SK-N-SH treated with all-trans-retinoic acid at 6 μM for 48 hours (cell line): ENCODE data around the gene CRLF2.

Experiments used
- ATAC-seq: fragments of 200-7000 bp; cut with Tn5 transposase; 3 replicates; pipeline ENCODE4 v1.9.1; 2020; ENCODE audit warnings: mild to moderate bottlenecking, moderate library complexity
- ARNTL ChIP-seq: fragments of 450-650 bp; formaldehyde crosslinking; IDR thresholded peaks from 2 replicates; pipeline ENCODE4 v1.5.0; 2020; ENCODE audit warnings: low read depth, mild to moderate bottlenecking, moderate library complexity, borderline replicate concordance
- CREB5 ChIP-seq: fragments of 250-450 bp; sonication (Bioruptor Pico); IDR thresholded peaks from 2 replicates; pipeline ENCODE4 v1.5.1; 2020; ENCODE audit warnings: low read depth, mild to moderate bottlenecking, moderate library complexity
- CSDC2 ChIP-seq: fragments of 250-450 bp; sonication (Bioruptor Pico); IDR thresholded peaks from 2 replicates; pipeline ENCODE4 v1.5.0; 2020; ENCODE audit warnings: mild to moderate bottlenecking, moderate library complexity
- CSRNP3 ChIP-seq: fragments of 250-450 bp; sonication (Bioruptor Pico); IDR thresholded peaks from 2 replicates; pipeline ENCODE4 v1.5.1; 2021; ENCODE audit warnings: mild to moderate bottlenecking, moderate library complexity
- ESRRG ChIP-seq: fragments of 250-450 bp; sonication (Bioruptor Pico); IDR thresholded peaks from 2 replicates; pipeline ENCODE4 v1.6.1; 2021; ENCODE audit warnings: mild to moderate bottlenecking
- GLIS3 ChIP-seq: fragments of 250-450 bp; sonication (Bioruptor Pico); IDR thresholded peaks from 2 replicates; pipeline ENCODE4 v1.5.0; 2020; ENCODE audit warnings: mild to moderate bottlenecking, moderate library complexity
- ISL1 ChIP-seq: fragments of 250-450 bp; sonication (Bioruptor Pico); IDR thresholded peaks from 2 replicates; pipeline ENCODE4 v2.1.2; 2022; ENCODE audit warnings: mild to moderate bottlenecking, moderate library complexity
- OSR1 ChIP-seq: fragments of 250-450 bp; sonication (Bioruptor Pico); IDR thresholded peaks from 2 replicates; pipeline ENCODE4 v1.8.0; 2022; ENCODE audit warnings: moderate library complexity, mild to moderate bottlenecking, inconsistent platforms
- POU6F1 ChIP-seq: fragments of 250-450 bp; sonication (Bioruptor Pico); IDR thresholded peaks from 2 replicates; pipeline ENCODE4 v1.8.0; 2021; ENCODE audit warnings: low read depth, mild to moderate bottlenecking, moderate library complexity, borderline replicate concordance
- PPARA ChIP-seq: fragments of 250-450 bp; sonication (Bioruptor Pico); IDR thresholded peaks from 2 replicates; pipeline ENCODE4 v1.5.0; 2020; ENCODE audit warnings: mild to moderate bottlenecking, borderline replicate concordance
- RARB ChIP-seq: fragments of 250-450 bp; sonication (Bioruptor Pico); IDR thresholded peaks from 2 replicates; pipeline ENCODE4 v1.8.0; 2021; ENCODE audit warnings: mild to moderate bottlenecking, moderate library complexity
- SNAI2 ChIP-seq: fragments of 250-450 bp; sonication (Bioruptor Pico); IDR thresholded peaks from 2 replicates; pipeline ENCODE4 v1.5.0; 2020; ENCODE audit warnings: mild to moderate bottlenecking, moderate library complexity
- TCF4 ChIP-seq: fragments of 250-450 bp; sonication (Bioruptor Pico); IDR thresholded peaks from 2 replicates; pipeline ENCODE4 v1.8.0; 2021; ENCODE audit warnings: mild to moderate bottlenecking, moderate library complexity, borderline replicate concordance
- TOX ChIP-seq: fragments of 250-450 bp; sonication (Bioruptor Pico); IDR thresholded peaks from 2 replicates; pipeline ENCODE4 v1.8.0; 2021; ENCODE audit warnings: mild to moderate bottlenecking, moderate library complexity, borderline replicate concordance
- TSHZ2 ChIP-seq: fragments of 250-450 bp; sonication (Bioruptor Pico); IDR thresholded peaks from 2 replicates; pipeline ENCODE4 v1.5.0; 2020; ENCODE audit warnings: mild to moderate bottlenecking, moderate library complexity
- ZC3H10 ChIP-seq: fragments of 250-450 bp; sonication (Bioruptor Pico); IDR thresholded peaks from 2 replicates; pipeline ENCODE4 v1.5.1; 2021; ENCODE audit warnings: mild to moderate bottlenecking, moderate library complexity
- ZFP3 ChIP-seq: fragments of 250-450 bp; sonication (Bioruptor Pico); IDR thresholded peaks from 2 replicates; pipeline ENCODE4 v1.5.0; 2020; ENCODE audit warnings: mild to moderate bottlenecking, moderate library complexity
- ZFP30 ChIP-seq: fragments of 450-650 bp; formaldehyde crosslinking; IDR thresholded peaks from 2 replicates; pipeline ENCODE4 v1.5.0; 2022; ENCODE audit warnings: mild to moderate bottlenecking, moderate library complexity
- ZNF565 ChIP-seq: fragments of 450-650 bp; formaldehyde crosslinking; conservative IDR thresholded peaks from 2 replicates; pipeline ENCODE4 v1.5.0; 2020; ENCODE audit warnings: low read depth, mild to moderate bottlenecking, moderate library complexity
- ZNF70 ChIP-seq: fragments of 450-650 bp; formaldehyde crosslinking; IDR thresholded peaks from 2 replicates; pipeline ENCODE4 v1.5.0; 2020; ENCODE audit warnings: mild to moderate bottlenecking, moderate library complexity
- ZNF8 ChIP-seq: fragments of 450-650 bp; formaldehyde crosslinking; IDR thresholded peaks from 2 replicates; pipeline ENCODE4 v1.5.0; 2020; ENCODE audit warnings: mild to moderate bottlenecking, moderate library complexity

Gene CRLF2

GRCh38 chrX:1244164-1245076, 32.0 kb upstream of the CRLF2 start:
- TF ChIP-seq PPARA (no peak), OSR1 (CRISPR knock-in tag) (no peak), CSDC2 (CRISPR knock-in tag) (no peak), ESRRG (CRISPR knock-in tag) (no peak), ZNF565 (CRISPR knock-in tag) (no peak), ZC3H10 (CRISPR knock-in tag) (no peak), CREB5 (CRISPR knock-in tag) (no peak), ZFP3 (CRISPR knock-in tag) (no peak), ISL1 (no peak), ARNTL (CRISPR knock-in tag) (no peak), RARB (CRISPR knock-in tag) (no peak), TCF4 (CRISPR knock-in tag) (no peak), ZFP30 (CRISPR knock-in tag) (no peak), TOX (CRISPR knock-in tag) (no peak), POU6F1 (CRISPR knock-in tag) (no peak), ZNF8 (CRISPR knock-in tag) (no peak), ZNF70 (CRISPR knock-in tag) (no peak), TSHZ2 (CRISPR knock-in tag) (no peak), CSRNP3 (CRISPR knock-in tag) (no peak)
- no peak for ATAC-seq

- ATAC-seq = no peak
- TF ChIP-seq GLIS3 (CRISPR knock-in tag) (no peak), CSDC2 (CRISPR knock-in tag) (no peak), TOX (CRISPR knock-in tag) (no peak), CSRNP3 (CRISPR knock-in tag) (no peak), ESRRG (CRISPR knock-in tag) (no peak), ZNF565 (CRISPR knock-in tag) (no peak), POU6F1 (CRISPR knock-in tag) (no peak), ZNF8 (CRISPR knock-in tag) (no peak), ARNTL (CRISPR knock-in tag) (no peak), ZNF70 (CRISPR knock-in tag) (no peak), ZFP30 (CRISPR knock-in tag) (no peak), ISL1 (no peak), RARB (CRISPR knock-in tag) (no peak), SNAI2 (CRISPR knock-in tag) (no peak), PPARA (no peak), CREB5 (CRISPR knock-in tag) (no peak), ZFP3 (CRISPR knock-in tag) (no peak), ZC3H10 (CRISPR knock-in tag) (no peak), TSHZ2 (CRISPR knock-in tag) (no peak)
Observed at GRCh38 chrX:1242891-1243402, 30.5 kb upstream of the CRLF2 start.
